ENCODE data around the gene ITGB1.

GRCh38 chr10:32985341-32985764, 27.3 kb upstream of the ITGB1 start:
- no peak for TF ChIP-seq CTCF (conservative IDR thresholded peaks at IDR 0.05 in 1 of 2, IDR thresholded peaks at IDR 0.05 in 1 of 2; ENCODE audit: extremely low read depth in 1 of 2, insufficient read depth in 1 of 2, low read depth in 1 of 2, low read length in 2 of 2)
- no peak for TF ChIP-seq EZH2 (IDR thresholded peaks at IDR 0.05; ENCODE audit: borderline replicate concordance, low read length)

All from mammary epithelial cell (primary cell).